Testis (tissue), 2 donors: ENCODE measurements around the gene FBXL22.

Experiments
- CTCF ChIP-seq, 3 experiments: fragments of 450-650 bp in 2 of 3; fragments of 200-600 bp in 1 of 3; sonication (generic) in 1 of 3; IDR thresholded peaks; one replicate each; pipeline ENCODE4 v1.5.1; 2016 to 2019; ENCODE audit warnings: antibody characterized with exemption in 3 of 3, mild to moderate bottlenecking in 2 of 3, moderate library complexity in 1 of 3
- POLR2A ChIP-seq: fragments of 450-650 bp; IDR thresholded peaks from one replicate; pipeline ENCODE4 v1.6.1; 2017; ENCODE audit warnings: antibody characterized with exemption, mild to moderate bottlenecking, moderate library complexity

GRCh38 chr15:63633312-63633711, 36.1 kb downstream of the FBXL22 start:
- TF ChIP-seq CTCF (IDR thresholded peaks at IDR 0.05) (no peak), POLR2A (no peak)
